K562 (cell line): ENCODE results near the gene GAD1. TPM values are rescaled to one million over a fixed set of nuclear protein-coding genes. Genes with fewer than 3 reads are reported as not detected.

Source experiments
- ATAC-seq: fragments of 200-7000 bp; cut with Tn5 transposase; 3 replicates; pipeline ENCODE4 v1.9.1; 2020; ENCODE audit warnings: moderate library complexity
- BruUV-seq: library from RNA; stranded (reverse); fragments of 400-500 nt; replicated peaks from 2 replicates; lab custom pipeline; 2021; lab: Mats Ljungman, UMichigan
- CTCF ChIA-PET: fragments of 300-600 bp; formaldehyde crosslinking; extraction: SDS; loops from one replicate; lab custom pipeline; 2021; ENCODE audit warnings: low intra/inter-chr PET ratio; lab: Yijun Ruan, JAX
- POLR2A ChIA-PET: fragments of 300-600, 350-650 bp; sonication (Branson Sonifier 250); formaldehyde crosslinking; extraction: SDS; loops from one replicate; lab custom pipeline; 2021; ENCODE audit warnings: antibody characterized with exemption, inconsistent platforms; lab: Yijun Ruan, JAX
- DNase-seq, 4 experiments: peaks; one replicate each; pipeline versions ENCODE4 v3.0.0 to v3.0.0-alpha.2; 2011 to 2018; ENCODE audit warnings: low spot score in 3 of 4, mixed read lengths in 3 of 4; ENCODE audit errors: extremely low read depth in 1 of 4
- FAIRE-seq: peaks from 2 replicates; lab custom pipeline; 2011; peaks lifted over from hg19 to GRCh38; lab: Jason Lieb, UNC
- H2AFZ ChIP-seq: 2 replicates; pipeline ENCODE4 v1.6.0; 2011; ENCODE audit warnings: low read depth, low read length, control low read depth, inconsistent platforms
- H3K27ac ChIP-seq: fragments of 200-600 bp; 3 replicates; pipeline ENCODE4 v1.8.0; 2011; ENCODE audit warnings: low read depth, mild to moderate bottlenecking, control low read depth, inconsistent platforms, low read length, moderate library complexity, mixed read lengths; ENCODE audit errors: extremely low read depth
- H3K27me3 ChIP-seq, 2 experiments: fragments of 300-600 bp in 1 of 2; 2 replicates in 1 of 2; 3 replicates in 1 of 2; pipeline versions ENCODE4 v1.6.0 to v1.8.0; 2011; ENCODE audit warnings: inconsistent platforms in 2 of 2, low read length in 2 of 2, mild to moderate bottlenecking in 1 of 2, mixed read lengths in 1 of 2, moderate library complexity in 1 of 2; ENCODE audit not compliant: control insufficient read depth in 2 of 2, insufficient read depth in 2 of 2
- H3K36me3 ChIP-seq: fragments of 300-600 bp; 3 replicates; pipeline ENCODE4 v1.8.0; 2011; ENCODE audit warnings: mild to moderate bottlenecking, low read length, inconsistent platforms; ENCODE audit not compliant: control insufficient read depth, insufficient read depth
- H3K4me1 ChIP-seq, 2 experiments: fragments of 200-600 bp in 1 of 2; replicated peaks in 1 of 2; 2 replicates in 1 of 2; 3 replicates in 1 of 2; pipeline versions ENCODE4 v1.5.1 to v1.8.0; 2011; ENCODE audit warnings: inconsistent platforms in 2 of 2, low read length in 2 of 2, mild to moderate bottlenecking in 1 of 2, mixed read lengths in 1 of 2, moderate library complexity in 1 of 2; ENCODE audit not compliant: control insufficient read depth in 2 of 2, insufficient read depth in 2 of 2
- H3K4me2 ChIP-seq: 2 replicates; pipeline ENCODE4 v1.6.1; 2011; ENCODE audit warnings: low read length, control low read depth, inconsistent platforms, mixed read lengths; ENCODE audit not compliant: insufficient read depth
- H3K4me3 ChIP-seq: fragments of 200-600 bp; sonication (generic), shearing (Covaris generic); 2 replicates; pipeline ENCODE4 v1.5.1; 2016; ENCODE audit warnings: control low read depth, inconsistent platforms
- H3K79me2 ChIP-seq: fragments of 200-600 bp; 3 replicates; pipeline ENCODE4 v1.8.0; 2011; ENCODE audit warnings: low read length, inconsistent platforms; ENCODE audit not compliant: control insufficient read depth, insufficient read depth
- H3K9ac ChIP-seq, 2 experiments: 2 replicates each; pipeline versions ENCODE4 v1.6.0 to v1.6.1; 2011; ENCODE audit warnings: low read depth in 2 of 2, low read length in 2 of 2, control low read depth in 1 of 2, inconsistent platforms in 1 of 2, mild to moderate bottlenecking in 1 of 2, mixed read lengths in 1 of 2; ENCODE audit not compliant: insufficient read depth in 1 of 2
- H3K9me1 ChIP-seq: one replicate; pipeline ENCODE4 v1.6.0; 2011; ENCODE audit warnings: inconsistent platforms, mild to moderate bottlenecking, low read length, moderate library complexity; ENCODE audit not compliant: control insufficient read depth, insufficient read depth
- H3K9me3 ChIP-seq: replicated peaks from 2 replicates; pipeline ENCODE4 v1.5.1; 2011; ENCODE audit warnings: low read depth, low read length, inconsistent platforms; ENCODE audit not compliant: control insufficient read depth, insufficient read depth
- H4K20me1 ChIP-seq: replicated peaks from 2 replicates; pipeline ENCODE4 v1.6.1; 2011; ENCODE audit warnings: low read length, inconsistent platforms, mixed read lengths; ENCODE audit not compliant: control insufficient read depth, insufficient read depth
- ARID2 ChIP-seq: fragments of 450-650 bp; IDR thresholded peaks from 2 replicates; pipeline ENCODE4 v1.6.1; 2017; ENCODE audit warnings: antibody characterized with exemption, mild to moderate bottlenecking
- CTBP1 ChIP-seq: fragments of 450-650 bp; IDR thresholded peaks from 2 replicates; pipeline ENCODE4 v1.6.1; 2016; ENCODE audit warnings: borderline replicate concordance
- ILK ChIP-seq: fragments of 450-650 bp; IDR thresholded peaks from 2 replicates; pipeline ENCODE4 v1.6.1; 2016; ENCODE audit warnings: missing genetic modification characterization, low read depth, mild to moderate bottlenecking, missing compliant biosample characterization, moderate library complexity, borderline replicate concordance
- MAZ ChIP-seq, 2 experiments: fragments of 450-650 bp in 1 of 2; sonication (generic) in 1 of 2; formaldehyde crosslinking; IDR thresholded peaks in 1 of 2; conservative IDR thresholded peaks in 1 of 2; 2 replicates each; pipeline versions ENCODE4 v1.4.0 to v1.5.0; 2020; ENCODE audit warnings: mild to moderate bottlenecking in 1 of 2, missing genetic modification reagents in 1 of 2
- PATZ1 ChIP-seq: fragments of 250-450 bp; sonication (Bioruptor Pico); IDR thresholded peaks from 2 replicates; pipeline ENCODE4 v1.5.0; 2020; ENCODE audit warnings: mild to moderate bottlenecking, borderline replicate concordance
- PRDM10 ChIP-seq: fragments of 450-650 bp; IDR thresholded peaks from 2 replicates; pipeline ENCODE4 v1.6.1; 2018; ENCODE audit not compliant: partially characterized antibody
- RCOR1 ChIP-seq, 2 experiments: IDR thresholded peaks; 2 replicates each; pipeline ENCODE4 v1.6.1; 2012; ENCODE audit warnings: low read depth in 2 of 2, low read length in 2 of 2, borderline replicate concordance in 1 of 2, improper control_type of control experiment in 1 of 2
- SMC3 ChIP-seq: conservative IDR thresholded peaks from 2 replicates; pipeline ENCODE4 v1.6.1; 2011; ENCODE audit warnings: low read depth, low read length, improper control_type of control experiment; ENCODE audit not compliant: insufficient read depth
- SRF ChIP-seq, 2 experiments: fragments of 250-450, 450-650 bp in 1 of 2; sonication (Bioruptor Pico) in 1 of 2; sonication (generic) in 1 of 2; formaldehyde crosslinking; IDR thresholded peaks; 2 replicates each; pipeline versions ENCODE4 v1.5.0 to v1.5.1; 2020 to 2022; ENCODE audit warnings: mild to moderate bottlenecking in 1 of 2, missing genetic modification reagents in 1 of 2
- WGBS: fragments of 100-300 bp; shearing (Covaris generic); methylation state at CpG from one replicate; pipeline ENCODE4 v1.1.6; 2016; ENCODE audit warnings: low coverage, mixed read lengths; ENCODE audit not compliant: insufficient coverage; ENCODE audit errors: missing lambda C conversion rate; 5-methylcytosine and 5-hydroxymethylcytosine counted together
- in situ Hi-C: fragments of 300-500 bp; cut with MboI; formaldehyde crosslinking; loops from 4 replicates; pipeline ENCODE4 v1.15.0; 2018; ENCODE audit warnings: inconsistent platforms, mixed read lengths
- intact Hi-C: fragments of 100-400 bp; cut with micrococcal nuclease; formaldehyde crosslinking; loops from 2 replicates; pipeline ENCODE4 v1.14.2; 2022
- polyA plus RNA-seq, 8 experiments: library from polyadenylated mRNA; depleted of rRNA in 4 of 8; stranded (reverse) in 5 of 8; unstranded in 3 of 8; fragments of >200 nt; fragmentation: Nextera tagmentation in 2 of 8; fragmentation: Illumina TruSeq in 1 of 8; extraction: Ambion mirVana in 2 of 8; extraction: Trizol in 1 of 8; gene quantifications; 2 replicates each; pipeline versions ENCODE4 v1.2.1 to v1.2.3, GENCODE V29; 2011 to 2014; ENCODE audit warnings: inconsistent platforms in 1 of 8, missing spikeins in 1 of 8
- total RNA-seq, 7 experiments: library from RNA; depleted of rRNA in 6 of 7; stranded (reverse); fragments of >200 nt in 6 of 7; fragmentation: Illumina TruSeq in 2 of 7; extraction: Trizol in 2 of 7; gene quantifications; 2 replicates each; pipeline versions ENCODE4 v1.2.1 to v1.2.3, GENCODE V29; 2011 to 2021; ENCODE audit warnings: low replicate concordance in 1 of 7

The GAD1 gene
- total and polyA plus RNA-seq, 9 of the 15 experiments (the other 6 are each of a cell fraction or from before 2014, with no cell fraction given), result 2.7 to 29.1 (median 15.7) TPM

- no peak for TF ChIP-seq PATZ1
These were observed 10.1 kb upstream of the GAD1 start (continued) for GRCh38 chr2:170806548-170806947.

GRCh38 chr2:170812710-170813600 lies 3.7 kb upstream of the GAD1 start:
- no peak overlapping the region for H3K4me2 ChIP-seq
- DNase-seq, result peak; percentile 64 to 88 (median 70)
- BruUV-seq, result no TSS peak
- ChIA-PET POLR2A (interaction anchor here (0.6 to 1.0 kb wide), 2 partner anchors 357 to 452 kb away, joined by 3 to 4 read pairs; no protein-coding TSS in a partner anchor), CTCF (interaction anchor here (0.6 to 4.8 kb wide), 15 partner anchors 60 to 1361 kb away, joined by 3 to 41 read pairs (median 10); no protein-coding TSS in a partner anchor)
- no peak overlapping the region for H3K4me3 ChIP-seq
- no peaks in the 10 kb centered on the region; the same call in 2 of the 3 replicates for H3K79me2 ChIP-seq
- 20% methylated on average over 14 of the region's 14 CpGs for WGBS
- peaks cover 6 to 30% of the 10 kb centered on the region in 2 experiments for H3K4me1 ChIP-seq
- no peaks in the 10 kb centered on the region for H4K20me1 ChIP-seq
- H3K27ac ChIP-seq, result no peak overlapping the region
- no peaks in the 10 kb centered on the region for H3K36me3 ChIP-seq
- in situ Hi-C loops (loop anchor here (5.0 to 25.0 kb wide), 3 partner anchors 448 to 876 kb away; no protein-coding TSS in a partner anchor), intact Hi-C loops (loop anchor here (1.0 to 10.0 kb wide), 7 partner anchors 77 to 1360 kb away; no protein-coding TSS in a partner anchor)
- peak overlapping the region; percentile 20; the same call in 1 of the 2 replicates for H2AFZ ChIP-seq
- FAIRE-seq, result peak; percentile 97
- no peaks in the 10 kb centered on the region for H3K9me3 ChIP-seq
- no peaks in the 10 kb centered on the region for H3K9me1 ChIP-seq
- peak; percentile 40 for ATAC-seq
- H3K9ac ChIP-seq, result no peak overlapping the region
- peaks cover 0 to 7% of the 10 kb centered on the region in 2 experiments; a peak in 1 of 5 replicates for H3K27me3 ChIP-seq
- TF ChIP-seq ARID2 (peak; percentile 95), RCOR1 (IDR thresholded peaks at IDR 0.05; ENCODE audit: borderline replicate concordance in 1 of 2, low read depth in 2 of 2, low read length in 2 of 2) (0 out of 4 replicates have a peak, but pooled peaks of 1 of the 2 experiments have one; percentile 17), ILK (tag) (no peak), CTBP1 (0 out of 2 replicates have a peak, but pooled peaks have one; percentile 13), SRF (CRISPR knock-in tag; IDR thresholded peaks at IDR 0.05) (0 out of 4 replicates have a peak, but pooled peaks of 1 of the 2 experiments have one; percentile 21), PRDM10 (no peak), SMC3 (peak; percentile 94), MAZ (CRISPR knock-in tag; conservative IDR thresholded peaks at IDR 0.05 in 1 of 2, IDR thresholded peaks at IDR 0.05 in 1 of 2) (peak in 1 of 2 experiments; percentile 63; a peak in 2 of 4 replicates)
